ENCODE data around the gene ITGA11. TPM values are rescaled to one million over a fixed set of nuclear protein-coding genes. Genes with fewer than 3 reads are reported as not detected.

Gene ITGA11
- total RNA-seq, 1 donor from 2014 or later = 6.0 TPM

- no peak for DNase-seq (ENCODE audit: low read depth in 2 of 2)
Observed at GRCh38 chr15:68376447-68377060, 55.4 kb downstream of the ITGA11 start.

GRCh38 chr15:68375716-68376220 is 56.2 kb downstream of the ITGA11 start:
- DNase-seq (ENCODE audit: low read depth in 2 of 2) = no peak

GRCh38 chr15:68375191-68375631 is 56.8 kb downstream of the ITGA11 start:
- no peak for DNase-seq (ENCODE audit: low read depth in 2 of 2)

DNA sequence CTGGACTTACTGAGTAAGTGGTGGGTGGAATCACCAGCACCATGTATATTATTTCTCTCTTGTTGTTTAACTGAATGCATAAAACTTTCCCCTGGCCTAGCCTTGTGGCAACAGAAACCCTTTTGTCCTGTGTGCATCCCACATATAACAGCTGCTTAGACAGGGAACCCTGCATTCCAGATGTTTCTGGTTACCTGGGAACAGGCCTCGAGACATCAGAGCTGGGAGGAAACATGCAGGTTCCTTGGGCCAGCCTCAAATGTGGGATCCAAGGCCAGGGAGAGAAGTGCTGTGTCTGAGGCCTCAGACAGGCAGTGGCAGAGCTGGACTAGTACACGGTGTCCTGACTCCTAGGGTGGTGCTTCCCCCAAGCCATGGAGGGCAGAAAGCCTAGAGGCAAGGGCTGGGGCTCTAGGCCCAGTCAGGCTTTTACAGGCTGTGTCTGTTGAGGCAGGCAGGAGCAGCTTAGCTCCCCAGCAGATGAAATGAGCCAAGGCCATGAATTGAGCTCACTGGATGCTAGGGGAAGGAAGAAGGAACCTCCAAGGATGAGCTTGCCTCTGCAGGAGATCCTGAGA is 57.7 kb downstream of the ITGA11 start:
- DNase-seq (ENCODE audit: low read depth in 2 of 2) = no peak

DNA sequence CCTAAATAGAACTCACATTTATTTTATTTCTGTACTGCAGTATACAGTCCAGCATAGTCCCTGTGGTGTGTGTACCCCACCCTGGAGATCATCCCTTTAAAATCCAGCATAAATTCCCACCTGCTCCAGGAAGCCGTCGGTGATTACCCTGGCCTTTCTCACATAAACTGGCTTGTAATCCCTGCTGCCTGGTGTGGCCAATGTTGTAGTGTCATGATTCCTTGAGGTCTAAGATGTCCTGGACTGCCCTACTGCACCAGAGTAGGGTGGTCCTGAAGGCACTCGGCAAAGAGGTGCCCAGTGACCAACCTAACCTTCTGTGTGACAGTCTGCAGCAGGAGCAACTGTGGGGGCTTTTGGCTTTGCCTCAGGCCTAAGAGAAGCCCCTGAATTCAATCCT is 58.9 kb downstream of the ITGA11 start:
- DNase-seq (ENCODE audit: low read depth in 2 of 2) = no peak

- peak in 1 of 2 donors; percentile 66 for DNase-seq (ENCODE audit: low read depth in 2 of 2)
Observed at GRCh38 chr15:68372291-68372811, 59.6 kb downstream of the ITGA11 start.

DNA sequence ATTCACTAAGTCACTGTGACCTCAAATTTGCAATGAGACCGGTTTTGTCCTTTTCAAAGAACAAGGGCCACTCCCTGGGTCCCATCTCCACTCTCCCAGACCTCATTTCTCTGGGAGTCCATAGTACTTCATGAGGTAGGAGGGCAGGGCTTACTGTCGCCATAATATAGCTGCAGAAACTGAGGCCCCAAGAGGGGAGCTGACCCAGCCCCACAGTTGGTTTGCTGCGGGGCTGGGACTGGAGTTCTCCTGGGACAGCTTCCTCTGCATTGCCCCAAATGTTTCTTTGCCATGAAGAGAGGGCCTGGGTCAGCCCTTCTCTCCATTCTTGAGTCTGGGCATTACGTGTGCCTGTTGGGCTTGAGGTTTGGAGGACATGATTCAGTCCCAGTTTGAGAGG is 60.1 kb downstream of the ITGA11 start:
- no peak for DNase-seq (ENCODE audit: low read depth in 2 of 2)

- no peak for DNase-seq (ENCODE audit: low read depth in 2 of 2)
Observed at GRCh38 chr15:68371160-68371559, 60.8 kb downstream of the ITGA11 start.

DNA sequence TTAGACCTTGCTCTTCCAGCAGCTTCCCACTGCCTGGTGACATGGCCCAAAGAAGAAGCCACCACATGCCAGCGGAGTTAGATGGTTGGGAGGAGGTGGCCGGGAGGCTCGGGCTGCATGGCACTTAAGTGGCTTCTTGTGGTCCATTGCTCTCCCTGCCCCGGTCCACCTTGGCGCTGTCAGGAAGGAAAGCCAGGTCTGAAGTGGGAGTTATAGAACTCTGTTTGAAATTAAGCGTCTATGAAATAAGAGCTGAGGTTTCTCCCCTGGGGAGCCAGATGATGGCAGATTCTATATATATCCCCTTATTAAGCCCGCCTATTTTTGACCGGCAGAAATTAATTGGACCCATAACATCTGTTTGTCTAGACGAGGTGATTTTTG is 61.2 kb downstream of the ITGA11 start:
- no peak for DNase-seq (ENCODE audit: low read depth in 2 of 2)

DNA sequence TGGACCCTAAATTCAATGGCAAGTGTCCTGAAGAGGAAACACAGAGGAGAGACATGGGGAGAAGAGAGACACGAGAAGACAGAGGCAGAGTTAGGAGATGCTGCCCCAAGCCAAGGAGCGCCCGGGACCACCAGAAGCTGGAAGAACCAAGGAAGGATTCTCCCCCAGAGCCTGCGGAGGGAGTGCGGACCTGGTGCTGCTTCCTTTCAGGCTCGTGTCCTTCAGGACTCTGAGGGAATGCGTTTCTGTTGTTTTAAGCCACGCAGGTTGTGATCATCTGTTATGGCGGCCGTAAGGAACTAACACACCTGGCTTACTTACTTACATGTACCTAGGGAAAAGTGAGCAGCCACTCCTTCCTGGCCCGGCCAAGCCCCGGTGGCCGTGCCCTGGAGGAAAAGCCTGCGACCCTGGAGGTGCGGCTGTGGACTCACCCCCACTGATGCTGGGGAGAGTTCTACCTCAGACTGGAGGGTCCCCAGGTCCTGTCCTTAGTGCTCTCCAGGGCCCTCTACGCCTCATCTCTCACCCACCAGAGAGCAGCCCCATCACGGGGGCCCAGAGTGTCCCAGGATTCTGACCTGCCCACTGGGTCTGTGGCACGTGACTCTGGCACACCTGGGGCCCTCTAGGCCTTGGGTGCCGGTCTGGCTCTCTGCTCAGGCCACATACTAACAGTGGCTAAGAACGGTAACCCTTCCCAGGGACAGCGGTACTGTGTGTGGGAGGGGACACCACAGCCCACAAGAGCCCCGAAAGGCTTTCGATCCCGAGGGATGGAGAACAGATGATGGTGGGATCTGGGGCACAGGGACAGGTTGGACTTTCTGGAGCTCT is 61.8 kb downstream of the ITGA11 start:
- DNase-seq (ENCODE audit: low read depth in 2 of 2) = no peak

GRCh38 chr15:68368731-68369435 is 63.1 kb downstream of the ITGA11 start:
- DNase-seq (ENCODE audit: low read depth in 2 of 2) = peak in 1 of 2 donors; percentile 88

GRCh38 chr15:68367992-68368391 is 64.0 kb downstream of the ITGA11 start:
- no peak for DNase-seq (ENCODE audit: low read depth in 2 of 2)

DNA sequence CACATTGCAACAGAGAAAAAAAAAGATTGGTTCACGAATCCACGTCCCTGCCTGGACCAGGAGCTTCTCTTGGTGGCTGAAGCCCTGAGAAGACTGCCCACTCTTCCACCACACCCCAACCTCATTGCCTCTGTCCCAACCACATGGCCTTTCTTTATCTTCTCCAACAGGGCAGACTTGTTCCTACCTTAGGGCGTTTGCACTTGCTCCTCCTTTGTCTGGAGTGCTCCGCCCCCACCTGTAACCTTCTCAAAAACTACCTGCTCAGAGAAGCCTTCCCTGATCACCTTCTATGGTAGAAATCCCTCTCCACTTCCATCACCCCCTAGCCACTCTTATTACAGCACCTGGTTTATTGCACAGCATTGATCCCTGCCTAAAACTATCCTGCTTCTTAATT is 64.7 kb downstream of the ITGA11 start:
- no peak for DNase-seq (ENCODE audit: low read depth in 2 of 2)

GRCh38 chr15:68366314-68366713 is 65.6 kb downstream of the ITGA11 start:
- DNase-seq (ENCODE audit: low read depth in 2 of 2) = no peak

DNA sequence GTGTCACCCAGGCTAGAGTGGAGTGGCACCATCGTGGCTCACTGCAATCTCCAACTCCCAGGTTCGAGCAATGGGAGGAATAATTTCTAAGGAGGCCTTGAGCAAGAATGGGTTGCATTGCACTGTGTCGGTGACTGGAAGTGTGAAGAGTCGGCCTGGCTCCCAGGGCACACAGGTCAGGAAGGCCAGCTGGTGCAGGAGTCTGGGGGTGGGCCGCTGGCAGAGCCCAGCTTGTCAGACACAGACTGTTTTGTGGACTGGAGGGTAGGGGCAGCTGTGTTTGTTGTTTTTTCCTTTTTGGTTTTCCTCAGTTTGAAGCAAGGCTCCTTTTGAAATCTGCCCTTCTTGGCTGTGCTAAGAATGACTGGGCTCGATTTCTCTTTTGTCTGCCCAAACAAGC is 66.2 kb downstream of the ITGA11 start:
- peak in 1 of 2 donors; percentile 21 for DNase-seq (ENCODE audit: low read depth in 2 of 2)

DNA sequence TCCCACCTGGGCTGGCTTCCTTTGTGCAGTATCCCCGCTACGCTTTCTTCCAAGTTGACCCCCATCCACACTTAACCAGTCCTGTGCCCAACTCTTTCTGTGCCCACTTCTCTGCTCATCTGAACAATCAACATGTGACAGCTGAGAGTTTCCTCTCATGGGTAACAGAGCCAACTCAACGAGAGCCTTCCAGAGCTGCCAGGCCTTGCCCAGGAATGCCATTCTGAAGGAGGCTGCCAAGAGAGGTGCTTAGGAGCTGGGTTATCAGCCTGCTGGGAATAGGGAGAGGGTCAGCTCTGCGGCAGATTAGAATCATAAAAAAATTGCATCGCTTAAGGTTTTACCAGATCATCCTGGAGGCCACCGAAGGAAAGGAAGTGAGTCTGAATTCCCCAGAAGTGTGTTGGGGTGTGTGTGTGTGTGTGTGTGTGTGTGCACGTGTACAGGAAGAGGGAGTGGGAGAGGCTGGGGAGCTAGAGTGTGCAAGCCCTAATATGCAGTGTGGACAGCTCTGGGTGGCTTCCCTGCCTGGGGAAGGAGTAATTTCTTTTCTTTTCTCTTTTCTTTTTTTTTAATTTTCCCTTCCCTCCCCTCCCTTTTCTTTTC is 66.7 kb downstream of the ITGA11 start:
- peak in 1 of 2 donors; percentile 69 for DNase-seq (ENCODE audit: low read depth in 2 of 2)

GRCh38 chr15:68364660-68365035 is 67.3 kb downstream of the ITGA11 start:
- DNase-seq (ENCODE audit: low read depth in 2 of 2) = no peak

- no peak for DNase-seq (ENCODE audit: low read depth in 2 of 2)
Observed at GRCh38 chr15:68364028-68364659, 67.8 kb downstream of the ITGA11 start.

DNA sequence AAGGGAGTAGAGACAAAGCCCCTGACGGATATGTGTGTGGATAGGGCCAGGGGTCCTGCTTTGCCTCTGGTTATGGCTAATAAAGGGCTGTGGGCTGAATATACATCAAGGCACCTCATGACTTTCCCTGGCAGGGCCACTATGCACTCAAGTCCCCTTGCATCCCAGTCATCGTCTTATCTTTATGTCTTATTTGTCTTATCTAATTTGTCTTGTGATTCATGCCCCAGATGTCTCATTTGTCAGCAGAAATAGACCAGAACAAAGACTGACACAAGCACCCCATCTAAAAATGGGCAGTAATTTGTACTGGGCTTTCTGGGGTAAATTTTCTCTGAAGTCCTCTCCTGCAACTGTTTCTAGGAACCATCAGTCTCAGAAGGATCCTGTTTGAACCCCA is 68.6 kb downstream of the ITGA11 start:
- no peak for DNase-seq (ENCODE audit: low read depth in 2 of 2)

- no peak for DNase-seq (ENCODE audit: low read depth in 2 of 2)
Observed at GRCh38 chr15:68362537-68363126, 69.3 kb downstream of the ITGA11 start.

Data from dermis microvascular lymphatic vessel endothelial cell (primary cell).